GM12878 (cell line): ENCODE data around the gene ALDH18A1. TPM values are rescaled to one million over a fixed set of nuclear protein-coding genes. Genes with fewer than 3 reads are reported as not detected.
A peak's percentile ranks its signal among the peaks of the same experiment; 100 is the strongest.

Experiments used
- ATAC-seq: fragments of 200-7000 bp; cut with Tn5 transposase; 3 replicates; pipeline ENCODE4 v1.9.1; 2020; ENCODE audit warnings: mild to moderate bottlenecking, moderate library complexity
- BruUV-seq: library from RNA; stranded (reverse); fragments of 400-500 nt; replicated peaks from 2 replicates; lab custom pipeline; 2021; lab: Mats Ljungman, UMichigan
- CTCF ChIA-PET: fragments of 300-600 bp; sonication (Branson Sonifier 250); formaldehyde crosslinking; extraction: SDS; loops from one replicate; lab custom pipeline; 2021; ENCODE audit warnings: inconsistent platforms; lab: Yijun Ruan, JAX
- POLR2A ChIA-PET: fragments of 350-600 bp; formaldehyde crosslinking; extraction: SDS; loops from one replicate; lab custom pipeline; 2021; ENCODE audit warnings: inconsistent platforms; lab: Charles Lee
- RAD21 ChIA-PET: fragments of 300-600 bp; sonication (Branson Sonifier 250); formaldehyde crosslinking; loops from one replicate; lab custom pipeline; 2023; ENCODE audit warnings: antibody characterized with exemption; ENCODE audit not compliant: unreplicated experiment; lab: Charles Lee
- SMC1A ChIA-PET: fragments of 300-600 bp; sonication (Branson Sonifier 250); formaldehyde crosslinking; loops from one replicate; lab custom pipeline; 2023; ENCODE audit not compliant: unreplicated experiment, uncharacterized antibody; lab: Charles Lee
- DNase-seq: peaks from one replicate; pipeline ENCODE4 v3.0.0-alpha.2; 2011; ENCODE audit warnings: low read depth, low spot score
- FAIRE-seq: peaks from 3 replicates; lab custom pipeline; 2011; peaks lifted over from hg19 to GRCh38; lab: Jason Lieb, UNC
- H2AFZ ChIP-seq: 2 replicates; pipeline ENCODE4 v1.6.0; 2011; ENCODE audit warnings: low read depth, low read length, control low read depth; ENCODE audit not compliant: control insufficient read depth
- H3K27ac ChIP-seq: 2 replicates; pipeline ENCODE4 v1.5.1; 2011; ENCODE audit warnings: control low read depth; ENCODE audit not compliant: control insufficient read depth, insufficient read depth
- H3K27me3 ChIP-seq, 2 experiments: replicated peaks in 1 of 2; 2 replicates each; pipeline versions ENCODE4 v1.6.0 to v1.6.1; 2011; ENCODE audit warnings: low read length in 1 of 2; ENCODE audit not compliant: control insufficient read depth in 2 of 2, insufficient read depth in 2 of 2
- H3K36me3 ChIP-seq, 2 experiments: 2 replicates each; pipeline ENCODE4 v1.5.1; 2011; ENCODE audit warnings: low read length in 1 of 2; ENCODE audit not compliant: control insufficient read depth in 2 of 2, insufficient read depth in 2 of 2
- H3K4me1 ChIP-seq: 2 replicates; pipeline ENCODE4 v1.6.1; 2011; ENCODE audit warnings: mild to moderate bottlenecking, low read length, moderate library complexity, mixed read lengths; ENCODE audit not compliant: control insufficient read depth, insufficient read depth
- H3K4me2 ChIP-seq: 2 replicates; pipeline ENCODE4 v1.6.0; 2011; ENCODE audit warnings: control low read depth; ENCODE audit not compliant: control insufficient read depth, insufficient read depth
- H3K4me3 ChIP-seq: fragments of 200-600 bp; sonication (generic); 2 replicates; pipeline ENCODE4 v1.5.1; 2016
- H3K79me2 ChIP-seq: 2 replicates; pipeline ENCODE4 v1.6.0; 2011; ENCODE audit warnings: low read length; ENCODE audit not compliant: control insufficient read depth, insufficient read depth
- H3K9ac ChIP-seq: 2 replicates; pipeline ENCODE4 v1.8.0; 2011; ENCODE audit warnings: low read length, control low read depth, mixed read lengths; ENCODE audit not compliant: control insufficient read depth, insufficient read depth
- H3K9me3 ChIP-seq: replicated peaks from 3 replicates; pipeline ENCODE4 v1.5.1; 2011; ENCODE audit warnings: mild to moderate bottlenecking, low read length; ENCODE audit not compliant: control insufficient read depth, insufficient read depth
- H4K20me1 ChIP-seq: 2 replicates; pipeline ENCODE4 v1.6.0; 2011; ENCODE audit not compliant: control insufficient read depth, insufficient read depth
- BHLHE40 ChIP-seq, 2 experiments: fragments of 450-650 bp in 1 of 2; IDR thresholded peaks; 2 replicates each; pipeline ENCODE4 v1.6.1; 2011 to 2017; ENCODE audit warnings: low read depth in 2 of 2, borderline replicate concordance in 1 of 2, improper control_type of control experiment in 1 of 2, low read length in 1 of 2, mild to moderate bottlenecking in 1 of 2
- CREB1 ChIP-seq: IDR thresholded peaks from 2 replicates; pipeline ENCODE4 v1.6.1; 2012; ENCODE audit warnings: low read depth, mild to moderate bottlenecking, inconsistent platforms
- CREM ChIP-seq: IDR thresholded peaks from 2 replicates; pipeline ENCODE4 v1.6.1; 2014; ENCODE audit warnings: antibody characterized with exemption, low read depth
- FOXK2 ChIP-seq: fragments of 450-650 bp; IDR thresholded peaks from 2 replicates; pipeline ENCODE4 v1.6.1; 2017; ENCODE audit warnings: mild to moderate bottlenecking, moderate library complexity
- GATAD2B ChIP-seq: fragments of 450-650 bp; conservative IDR thresholded peaks from 2 replicates; pipeline ENCODE4 v1.6.1; 2017; ENCODE audit warnings: low read depth, mild to moderate bottlenecking, moderate library complexity
- IKZF1 ChIP-seq: fragments of 450-650 bp; conservative IDR thresholded peaks from 2 replicates; pipeline ENCODE4 v1.6.1; 2017; ENCODE audit warnings: antibody characterized with exemption, mild to moderate bottlenecking
- IRF3 ChIP-seq: fragments of 450-650 bp; IDR thresholded peaks from 2 replicates; pipeline ENCODE4 v1.6.1; 2014; ENCODE audit warnings: mild to moderate bottlenecking
- KAT2A ChIP-seq: conservative IDR thresholded peaks from 2 replicates; pipeline ENCODE4 v1.6.1; 2011; ENCODE audit warnings: low read depth, low read length; ENCODE audit not compliant: control insufficient read depth
- MXI1 ChIP-seq: fragments of 150-350 bp; IDR thresholded peaks from 2 replicates; pipeline ENCODE4 v1.6.1; 2011; ENCODE audit warnings: low read depth, mild to moderate bottlenecking, inconsistent platforms, low read length, improper control_type of control experiment
- PKNOX1 ChIP-seq: fragments of 450-650 bp; IDR thresholded peaks from 2 replicates; pipeline ENCODE4 v1.6.1; 2016; ENCODE audit warnings: mild to moderate bottlenecking
- POLR2A ChIP-seq: IDR thresholded peaks from 2 replicates; pipeline ENCODE4 v1.6.1; 2011; ENCODE audit warnings: low read depth, mild to moderate bottlenecking, low read length
- POU2F2 ChIP-seq: IDR thresholded peaks from 3 replicates; pipeline ENCODE4 v1.6.1; 2011; ENCODE audit warnings: low read depth, mild to moderate bottlenecking, low read length, borderline replicate concordance
- RAD21 ChIP-seq: IDR thresholded peaks from 2 replicates; pipeline ENCODE4 v1.6.1; 2011; ENCODE audit warnings: mild to moderate bottlenecking, low read depth, low read length, moderate library complexity; ENCODE audit not compliant: insufficient read depth
- RB1 ChIP-seq: fragments of 450-650 bp; formaldehyde crosslinking; IDR thresholded peaks from 2 replicates; pipeline ENCODE4 v1.6.1; 2017; ENCODE audit warnings: mild to moderate bottlenecking, borderline replicate concordance
- RELA ChIP-seq: fragments of 450-650 bp; IDR thresholded peaks from 2 replicates; pipeline ENCODE4 v1.8.0; 2014; ENCODE audit warnings: borderline replicate concordance; ENCODE audit not compliant: partially characterized antibody
- RFX5 ChIP-seq: IDR thresholded peaks from 2 replicates; pipeline ENCODE4 v1.6.1; 2011; ENCODE audit warnings: low read depth, low read length, improper control_type of control experiment
- SP1 ChIP-seq: IDR thresholded peaks from one replicate; pipeline ENCODE4 v1.6.1; 2011; ENCODE audit warnings: low read depth, low read length
- SUPT20H ChIP-seq: IDR thresholded peaks from 2 replicates; pipeline ENCODE4 v1.6.1; 2011; ENCODE audit warnings: low read depth, mild to moderate bottlenecking, low read length, moderate library complexity, borderline replicate concordance; ENCODE audit not compliant: control insufficient read depth
- TAF1 ChIP-seq: IDR thresholded peaks from 2 replicates; pipeline ENCODE4 v1.6.1; 2011; ENCODE audit warnings: mild to moderate bottlenecking, low read depth, low read length, borderline replicate concordance
- TCF3 ChIP-seq: IDR thresholded peaks from 2 replicates; pipeline ENCODE4 v1.6.1; 2012; ENCODE audit warnings: low read depth, mild to moderate bottlenecking, low read length, borderline replicate concordance; ENCODE audit not compliant: insufficient read depth
- ZNF207 ChIP-seq: fragments of 450-650 bp; IDR thresholded peaks from 2 replicates; pipeline ENCODE4 v1.6.1; 2014; ENCODE audit warnings: antibody characterized with exemption, mild to moderate bottlenecking, borderline replicate concordance
- whole genome bisulfite sequencing: methylation state at CpG from one replicate; pipeline ENCODE4 v1.1.6; 2016; ENCODE audit warnings: low lambda C conversion rate; ENCODE audit not compliant: insufficient replicate concordance, insufficient coverage; ENCODE audit errors: missing lambda C conversion rate; 5-methylcytosine and 5-hydroxymethylcytosine counted together
- in situ Hi-C: fragments of 300-500 bp; cut with MboI; formaldehyde crosslinking; loops from 9 replicates; pipeline ENCODE4 v1.14.3; 2018; ENCODE audit warnings: mixed read lengths
- intact Hi-C: fragments of 100-400 bp; cut with micrococcal nuclease; formaldehyde crosslinking; loops from one replicate; pipeline ENCODE4 v1.14.2; 2022; ENCODE audit not compliant: unreplicated experiment
- polyA plus RNA-seq, 11 experiments: library from polyadenylated mRNA; depleted of rRNA in 4 of 11; unstranded in 6 of 11; stranded (reverse) in 5 of 11; fragments of >200 nt; fragmentation: Nextera tagmentation in 4 of 11; fragmentation: Illumina TruSeq in 1 of 11; extraction: Ambion mirVana in 4 of 11; extraction: Trizol in 1 of 11; gene quantifications; 1 replicate in 1 of 11; 2 replicates in 10 of 11; pipeline versions ENCODE4 v1.2.1 to v1.2.3, GENCODE V29; 2011 to 2016; ENCODE audit warnings: inconsistent platforms in 2 of 11, missing spikeins in 2 of 11, low read depth in 1 of 11
- total RNA-seq, 4 experiments: library from RNA; depleted of rRNA in 3 of 4; stranded (reverse); fragments of >200 nt in 3 of 4; fragmentation: Illumina TruSeq in 1 of 4; extraction: Trizol in 1 of 4; gene quantifications; 2 replicates each; pipeline versions ENCODE4 v1.2.1 to v1.2.3, GENCODE V29; 2013 to 2021

ALDH18A1 gene
- total and polyA plus RNA-seq, 10 of the 15 experiments (the other 5 are each of a cell fraction or from before 2014, with no cell fraction given) = 24.3 to 118 (median 99.3) TPM

GRCh38 chr10:95561864-95562177 is 94.7 kb downstream of the ALDH18A1 start (continued):
- no peak for TF ChIP-seq SUPT20H
- no peak for TF ChIP-seq TAF1

GRCh38 chr10:95561177-95561863 is 95.2 kb downstream of the ALDH18A1 start, which contains the start of gene SORBS1:
Gene SORBS1, minus strand, starts transcription at chr10:95561371. Its CDS starts 120,236 bp downstream, at chr10:95441135.
- Histone ChIP-seq H3K9ac (peak within 1 kb of the TSS; percentile 53; the same call in 1 of the 2 replicates), H2AFZ (peak within 1 kb of the TSS; percentile 31), H3K9me3 (no peaks in the 10 kb centered on the region), H3K27me3 (peaks cover 3% of the 10 kb centered on the region in 2 experiments; a peak in 3 of 4 replicates), H3K27ac (no peak within 1 kb of the TSS), H3K36me3 (no peaks in the 10 kb centered on the region), H3K4me3 (peak within 1 kb of the TSS; percentile 95), H3K4me1 (no peaks in the 10 kb centered on the region; the same call in 1 of the 2 replicates), H4K20me1 (peaks cover 2% of the 10 kb centered on the region; the same call in 1 of the 2 replicates), H3K4me2 (peak within 1 kb of the TSS; percentile 97), H3K79me2 (no peaks in the 10 kb centered on the region)
- ATAC-seq (peak; percentile 100), DNase-seq (peak; percentile 52), FAIRE-seq (peak; percentile 72)
- RAD21 ChIA-PET = no interaction called here
- SMC1A ChIA-PET = no interaction called here
- in situ Hi-C loops = no loop called here
- intact Hi-C loops = no loop called here
- POLR2A ChIA-PET = interaction anchor here (0.6 kb wide), 1 partner anchor 454 kb away, joined by 4 read pairs; no protein-coding TSS in a partner anchor
- BruUV-seq = no TSS peak
- WGBS = 1% methylated on average over 77 of the region's 77 CpGs
- CTCF ChIA-PET = no interaction called here
- TF ChIP-seq IKZF1 (peak; percentile 34; the same call in 1 of the 2 replicates), TCF3 (0 out of 2 replicates have a peak, but pooled peaks have one; percentile 20), ZNF207 (0 out of 2 replicates have a peak, but pooled peaks have one; percentile 46), POLR2A (peak; percentile 65), POU2F2 (peak; percentile 79; the same call in 2 of the 3 replicates), FOXK2 (no peak), BHLHE40 (IDR thresholded peaks at IDR 0.05; ENCODE audit: borderline replicate concordance in 1 of 2, low read depth in 2 of 2, low read length in 1 of 2) (peak in 1 of 2 experiments; percentile 35; a peak in 1 of 4 replicates), MXI1 (peak; percentile 45; the same call in 1 of the 2 replicates), SP1 (peak; percentile 56), KAT2A (no peak), PKNOX1 (0 out of 2 replicates have a peak, but pooled peaks have one; percentile 10), RB1 (0 out of 2 replicates have a peak, but pooled peaks have one; percentile 36), CREM (0 out of 2 replicates have a peak, but pooled peaks have one; percentile 10), RELA (no peak), CREB1 (peak; percentile 39; the same call in 1 of the 2 replicates), IRF3 (peak; percentile 5; the same call in 1 of the 2 replicates), GATAD2B (no peak), RFX5 (0 out of 2 replicates have a peak, but pooled peaks have one; percentile 31), RAD21 (no peak)
